ENCODE data around the gene TOP2A. TPM values are rescaled to one million over a fixed set of nuclear protein-coding genes. Genes with fewer than 3 reads are reported as not detected.

Gene TOP2A
- total RNA-seq, 1 donor = 14.5 TPM

GRCh38 chr17:40451420-40451819, 33.7 kb upstream of the TOP2A start:
- Histone ChIP-seq H3K27ac (ENCODE audit: low read depth, low read length) (peak overlapping the region; percentile 82), H3K9me3 (ENCODE audit: low read depth, low read length) (no peaks in the 10 kb centered on the region), H3K4me1 (ENCODE audit: insufficient read depth, low read length) (peaks cover 82% of the 10 kb centered on the region), H4K20me1 (ENCODE audit: insufficient read depth, low read length) (peaks cover 86% of the 10 kb centered on the region), H3K4me3 (ENCODE audit: insufficient read depth, low read length) (no peak overlapping the region), H3K4me2 (ENCODE audit: insufficient read depth, low read length) (peak overlapping the region; percentile 33), H3K36me3 (ENCODE audit: insufficient read depth, low read length) (peaks cover 93% of the 10 kb centered on the region), H3K79me2 (ENCODE audit: insufficient read depth, low read length) (peaks cover 74% of the 10 kb centered on the region), H2AFZ (ENCODE audit: low read length) (no peak overlapping the region), H3K27me3 (ENCODE audit: insufficient read depth, low read length) (no peaks in the 10 kb centered on the region)
- peak; percentile 86 for DNase-seq (ENCODE audit: insufficient read length, low spot score, missing footprints)
- no peak for TF ChIP-seq CTCF (IDR thresholded peaks at IDR 0.05; ENCODE audit: extremely low read depth, low read depth, low read length)

- Histone ChIP-seq H3K4me2 (ENCODE audit: insufficient read depth, low read length) (peak overlapping the region; percentile 33), H3K4me3 (ENCODE audit: insufficient read depth, low read length) (peak overlapping the region; percentile 22)
These were observed 32.5 kb upstream of the TOP2A start for GRCh38 chr17:40450175-40450574.

GRCh38 chr17:40448639-40449261, 31.1 kb upstream of the TOP2A start:
- H3K9me3 ChIP-seq (ENCODE audit: low read depth, low read length) = no peaks in the 10 kb centered on the region
- peaks cover 93% of the 10 kb centered on the region for H3K79me2 ChIP-seq (ENCODE audit: insufficient read depth, low read length)
- peaks cover 80% of the 10 kb centered on the region for H3K4me1 ChIP-seq (ENCODE audit: insufficient read depth, low read length)
- DNase-seq (ENCODE audit: insufficient read length, low spot score, missing footprints) = peak; percentile 79
- H3K27ac ChIP-seq (ENCODE audit: low read depth, low read length) = peak overlapping the region; percentile 68
- no peak overlapping the region for H2AFZ ChIP-seq (ENCODE audit: low read length)
- H3K27me3 ChIP-seq (ENCODE audit: insufficient read depth, low read length) = no peaks in the 10 kb centered on the region
- H3K4me3 ChIP-seq (ENCODE audit: insufficient read depth, low read length) = peak overlapping the region; percentile 92
- H4K20me1 ChIP-seq (ENCODE audit: insufficient read depth, low read length) = peaks cover 92% of the 10 kb centered on the region
- TF ChIP-seq CTCF (IDR thresholded peaks at IDR 0.05; ENCODE audit: extremely low read depth, low read depth, low read length) = no peak
- H3K4me2 ChIP-seq (ENCODE audit: insufficient read depth, low read length) = peak overlapping the region; percentile 74
- peaks cover 90% of the 10 kb centered on the region for H3K36me3 ChIP-seq (ENCODE audit: insufficient read depth, low read length)

More at GRCh38 chr17:40450175-40450574, 32.5 kb upstream of the TOP2A start:
- H3K36me3 ChIP-seq (ENCODE audit: insufficient read depth, low read length) = peaks cover 92% of the 10 kb centered on the region
- H2AFZ ChIP-seq (ENCODE audit: low read length) = no peak overlapping the region
- DNase-seq (ENCODE audit: insufficient read length, low spot score, missing footprints) = peak; percentile 67
- H4K20me1 ChIP-seq (ENCODE audit: insufficient read depth, low read length) = peaks cover 90% of the 10 kb centered on the region
- peaks cover 92% of the 10 kb centered on the region for H3K4me1 ChIP-seq (ENCODE audit: insufficient read depth, low read length)
- no peaks in the 10 kb centered on the region for H3K9me3 ChIP-seq (ENCODE audit: low read depth, low read length)
- H3K79me2 ChIP-seq (ENCODE audit: insufficient read depth, low read length) = peaks cover 86% of the 10 kb centered on the region
- TF ChIP-seq CTCF (IDR thresholded peaks at IDR 0.05; ENCODE audit: extremely low read depth, low read depth, low read length) = peak; percentile 61
- H3K27ac ChIP-seq (ENCODE audit: low read depth, low read length) = peak overlapping the region; percentile 82
- no peaks in the 10 kb centered on the region for H3K27me3 ChIP-seq (ENCODE audit: insufficient read depth, low read length)

- peak overlapping the region; percentile 92 for H3K4me3 ChIP-seq (ENCODE audit: insufficient read depth, low read length)
- TF ChIP-seq CTCF (IDR thresholded peaks at IDR 0.05; ENCODE audit: extremely low read depth, low read depth, low read length) = no peak
- peak overlapping the region; percentile 68 for H3K27ac ChIP-seq (ENCODE audit: low read depth, low read length)
- peaks cover 85% of the 10 kb centered on the region for H3K36me3 ChIP-seq (ENCODE audit: insufficient read depth, low read length)
- peaks cover 93% of the 10 kb centered on the region for H3K79me2 ChIP-seq (ENCODE audit: insufficient read depth, low read length)
- H3K9me3 ChIP-seq (ENCODE audit: low read depth, low read length) = no peaks in the 10 kb centered on the region
- H3K4me2 ChIP-seq (ENCODE audit: insufficient read depth, low read length) = peak overlapping the region; percentile 74
- H3K4me1 ChIP-seq (ENCODE audit: insufficient read depth, low read length) = peaks cover 75% of the 10 kb centered on the region
- DNase-seq (ENCODE audit: insufficient read length, low spot score, missing footprints) = no peak
- H2AFZ ChIP-seq (ENCODE audit: low read length) = no peak overlapping the region
- no peaks in the 10 kb centered on the region for H3K27me3 ChIP-seq (ENCODE audit: insufficient read depth, low read length)
- peaks cover 88% of the 10 kb centered on the region for H4K20me1 ChIP-seq (ENCODE audit: insufficient read depth, low read length)
These were observed 30.5 kb upstream of the TOP2A start for GRCh38 chr17:40448213-40448638.

Measured in osteoblast (primary cell).